HTERT RPE-1 (cell line): ENCODE results near the gene ACOT11.
"Not testable (repeated sequence)": the region's sequence is repeated elsewhere in the genome, so short reads cannot be mapped to it uniquely, and the experiment has no call there.

Experiments used
- in situ Hi-C: fragments of 300-500 bp; cut with MboI; formaldehyde crosslinking; loops from 4 replicates; pipeline ENCODE4 v1.14.3; 2020; ENCODE audit warnings: low sequenced_read_pairs

Gene ACOT11

GRCh38 chr1:54547601-54548388 lies at the start of gene ACOT11:
TSS of gene ACOT11 (plus strand) at chr1:54548228. CDS start at chr1:54548310, 82 bp downstream.
- in situ Hi-C loops: no loop called here

- in situ Hi-C loops: no loop called here
Measured at GRCh38 chr1:54498383-54499096, 49.5 kb upstream of the ACOT11 start.

GRCh38 chr1:54499097-54499359 lies 49.0 kb upstream of the ACOT11 start:
- in situ Hi-C loops: no loop called here

GRCh38 chr1:54499360-54500106 lies 48.5 kb upstream of the ACOT11 start:
- in situ Hi-C loops: no loop called here

- in situ Hi-C loops: no loop called here
Measured at GRCh38 chr1:54500107-54500431, 48.0 kb upstream of the ACOT11 start.

GRCh38 chr1:54501849-54502248 lies 46.2 kb upstream of the ACOT11 start:
- in situ Hi-C loops: no loop called here

GRCh38 chr1:54502342-54502741 lies 45.7 kb upstream of the ACOT11 start:
- in situ Hi-C loops: no loop called here

- in situ Hi-C loops: no loop called here
Measured at GRCh38 chr1:54506594-54506993, 41.4 kb upstream of the ACOT11 start.

GRCh38 chr1:54507033-54507870 lies 40.8 kb upstream of the ACOT11 start:
- in situ Hi-C loops: no loop called here

- in situ Hi-C loops: no loop called here
Measured at GRCh38 chr1:54510715-54511270, 37.2 kb upstream of the ACOT11 start.

GRCh38 chr1:54513921-54514580 lies 34.0 kb upstream of the ACOT11 start:
- in situ Hi-C loops: not testable (repeated sequence)

GRCh38 chr1:54516249-54516920 lies 31.6 kb upstream of the ACOT11 start:
- in situ Hi-C loops: no loop called here

GRCh38 chr1:54517496-54517895 lies 30.5 kb upstream of the ACOT11 start:
- in situ Hi-C loops: no loop called here

- in situ Hi-C loops: no loop called here
Measured at GRCh38 chr1:54518489-54518888, 29.5 kb upstream of the ACOT11 start.

GRCh38 chr1:54519709-54520108 lies 28.3 kb upstream of the ACOT11 start:
- in situ Hi-C loops: no loop called here

- in situ Hi-C loops: no loop called here
Measured at GRCh38 chr1:54520631-54521321, 27.3 kb upstream of the ACOT11 start.

- in situ Hi-C loops: not testable (repeated sequence)
Measured at GRCh38 chr1:54526565-54526964, 21.5 kb upstream of the ACOT11 start.

- in situ Hi-C loops: no loop called here
Measured at GRCh38 chr1:54528613-54529012, 19.4 kb upstream of the ACOT11 start.

- in situ Hi-C loops: no loop called here
Measured at GRCh38 chr1:54532033-54532432, 16.0 kb upstream of the ACOT11 start.
